ENCODE measurements around the gene GRXCR1.

DNA sequence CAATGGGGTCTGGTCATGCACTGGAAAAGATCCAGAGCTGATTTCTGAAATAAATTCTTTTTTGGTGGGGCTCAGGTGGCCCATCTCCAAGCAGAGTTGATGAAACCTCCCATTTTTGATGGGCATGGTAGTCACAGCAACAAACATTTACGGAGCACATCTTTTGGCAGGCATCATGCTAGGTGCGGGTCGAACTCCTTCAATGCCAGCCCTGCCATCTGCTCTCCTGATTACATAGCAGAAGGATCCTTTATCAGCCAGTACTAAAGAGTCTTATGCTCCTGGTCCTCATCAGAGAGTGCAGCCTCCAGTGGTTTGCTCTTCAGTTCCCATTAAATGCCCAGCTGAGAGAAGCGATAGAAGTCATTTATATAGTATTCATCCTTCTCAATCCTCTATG, 121.7 kb downstream of the GRXCR1 start:
- TF ChIP-seq, protein P1, sequence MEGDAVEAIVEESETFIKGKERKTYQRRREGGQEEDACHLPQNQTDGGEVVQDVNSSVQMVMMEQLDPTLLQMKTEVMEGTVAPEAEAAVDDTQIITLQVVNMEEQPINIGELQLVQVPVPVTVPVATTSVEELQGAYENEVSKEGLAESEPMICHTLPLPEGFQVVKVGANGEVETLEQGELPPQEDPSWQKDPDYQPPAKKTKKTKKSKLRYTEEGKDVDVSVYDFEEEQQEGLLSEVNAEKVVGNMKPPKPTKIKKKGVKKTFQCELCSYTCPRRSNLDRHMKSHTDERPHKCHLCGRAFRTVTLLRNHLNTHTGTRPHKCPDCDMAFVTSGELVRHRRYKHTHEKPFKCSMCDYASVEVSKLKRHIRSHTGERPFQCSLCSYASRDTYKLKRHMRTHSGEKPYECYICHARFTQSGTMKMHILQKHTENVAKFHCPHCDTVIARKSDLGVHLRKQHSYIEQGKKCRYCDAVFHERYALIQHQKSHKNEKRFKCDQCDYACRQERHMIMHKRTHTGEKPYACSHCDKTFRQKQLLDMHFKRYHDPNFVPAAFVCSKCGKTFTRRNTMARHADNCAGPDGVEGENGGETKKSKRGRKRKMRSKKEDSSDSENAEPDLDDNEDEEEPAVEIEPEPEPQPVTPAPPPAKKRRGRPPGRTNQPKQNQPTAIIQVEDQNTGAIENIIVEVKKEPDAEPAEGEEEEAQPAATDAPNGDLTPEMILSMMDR (IDR thresholded peaks at IDR 0.05) = no peak
- TF ChIP-seq PBX3 (IDR thresholded peaks at IDR 0.05) (no peak), FOSL2 (IDR thresholded peaks at IDR 0.05; ENCODE audit: borderline replicate concordance, low read depth) (no peak), POLR2AphosphoS5 (IDR thresholded peaks at IDR 0.05; ENCODE audit: low read depth, low read length) (no peak), ELF1 (IDR thresholded peaks at IDR 0.05) (no peak), RAD21 (IDR thresholded peaks at IDR 0.05; ENCODE audit: low read length) (no peak), EZH2phosphoT487 (IDR thresholded peaks at IDR 0.05; ENCODE audit: borderline replicate concordance, low read depth) (no peak), GABPA (IDR thresholded peaks at IDR 0.05; ENCODE audit: low read depth) (no peak), IRF3 (IDR thresholded peaks at IDR 0.05; ENCODE audit: low read depth, low read length) (no peak), MXI1 (IDR thresholded peaks at IDR 0.05; ENCODE audit: low read depth, low read length) (no peak)
- TF ChIP-seq, protein P2, sequence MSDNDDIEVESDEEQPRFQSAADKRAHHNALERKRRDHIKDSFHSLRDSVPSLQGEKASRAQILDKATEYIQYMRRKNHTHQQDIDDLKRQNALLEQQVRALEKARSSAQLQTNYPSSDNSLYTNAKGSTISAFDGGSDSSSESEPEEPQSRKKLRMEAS (IDR thresholded peaks at IDR 0.05; ENCODE audit: low read depth) = no peak

All from SK-N-SH (cell line).